Globus pallidus (tissue), 1 donor: ENCODE data around the gene ARID4B.
A peak's percentile ranks its signal among the peaks of the same experiment; 100 is the strongest.
"Not testable (repeated sequence)": the region's sequence is repeated elsewhere in the genome, so short reads cannot be mapped to it uniquely, and the experiment has no call there.

ENCODE experiments used
- DNase-seq: peaks from one replicate; pipeline ENCODE4 v3.0.0-alpha.2; 2015; ENCODE audit warnings: low spot score

Gene ARID4B

DNA sequence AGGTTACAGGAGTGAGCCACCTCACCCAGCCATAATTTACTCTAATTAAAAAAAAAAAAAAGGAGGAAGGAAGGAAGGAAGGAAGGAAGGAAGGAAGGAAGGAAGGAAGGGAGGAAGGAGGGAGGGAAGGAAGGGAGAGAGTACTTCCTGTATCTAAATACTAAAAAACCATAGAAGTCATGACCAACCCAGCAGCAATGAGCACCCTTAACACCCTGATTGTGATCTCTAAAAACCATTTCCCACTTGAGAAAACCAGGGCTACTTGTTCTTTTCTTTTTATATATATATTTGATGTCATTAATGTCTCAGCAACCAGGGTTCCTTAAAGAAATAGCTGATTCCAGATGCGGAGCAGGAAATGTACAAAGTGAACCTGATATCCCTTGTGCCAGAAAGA lies 31.2 kb downstream of the ARID4B start:
- no peak for DNase-seq

DNA sequence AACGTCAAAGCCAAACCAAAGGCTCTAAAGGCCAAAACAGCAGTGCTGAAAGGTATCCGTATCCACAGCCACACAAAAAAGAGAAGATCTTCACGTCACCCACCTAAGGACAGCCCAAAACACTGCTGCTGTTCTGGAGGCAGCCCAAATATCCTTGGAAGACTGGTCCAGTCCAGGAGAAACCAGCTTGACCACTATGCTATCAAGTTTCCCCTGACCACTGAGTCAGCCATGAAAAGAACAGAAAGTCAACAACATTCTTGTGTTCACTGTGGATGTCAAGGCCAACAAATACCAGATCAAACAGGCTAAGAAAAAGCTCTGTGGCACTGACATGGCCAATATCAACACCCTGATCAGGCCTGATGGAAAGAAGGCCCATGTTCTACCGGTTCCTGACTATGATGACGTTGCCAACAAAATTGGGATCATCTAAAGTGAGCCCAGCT lies 32.1 kb downstream of the ARID4B start:
- no peak for DNase-seq

- no peak for DNase-seq
These were observed 34.5 kb downstream of the ARID4B start for GRCh38 chr1:235293322-235293942.

GRCh38 chr1:235292790-235293189 lies 35.2 kb downstream of the ARID4B start:
- no peak for DNase-seq

- no peak for DNase-seq
These were observed 36.3 kb downstream of the ARID4B start for GRCh38 chr1:235291599-235292091.

DNA sequence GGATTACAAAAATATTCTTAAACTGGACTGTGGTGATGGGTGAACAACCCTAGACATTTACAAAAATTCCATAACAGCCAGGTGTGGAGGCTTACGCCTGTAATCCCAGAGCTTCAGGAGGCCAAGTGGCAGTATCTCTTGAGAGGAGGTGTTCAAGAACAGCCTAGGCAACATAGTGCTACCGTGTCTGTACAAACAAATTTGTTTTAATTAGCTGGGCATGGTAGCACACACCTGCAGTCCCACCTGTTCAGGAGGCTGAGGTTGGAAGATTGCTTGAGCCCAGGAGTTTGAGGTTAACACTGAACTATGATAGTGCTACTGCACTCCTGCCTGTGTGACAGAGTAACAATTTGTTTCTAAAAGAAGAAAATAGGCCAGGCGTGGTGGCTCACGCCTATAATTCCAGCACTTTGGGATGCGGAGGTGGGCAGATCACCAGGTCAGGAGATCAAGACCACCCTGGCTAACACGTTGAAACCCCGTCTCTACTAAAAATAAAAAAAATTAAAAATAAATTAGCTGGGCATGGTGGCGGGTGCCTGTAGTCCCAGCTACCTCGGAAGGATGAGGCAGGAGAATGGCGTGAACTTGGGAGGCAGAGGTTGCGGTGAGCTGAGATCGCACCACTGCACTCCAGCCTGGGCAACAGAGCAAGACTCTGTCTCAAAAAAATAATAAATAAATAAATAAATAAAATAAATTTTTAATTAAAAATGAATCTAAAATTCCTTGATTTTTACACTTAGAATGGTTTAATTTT lies 37.1 kb downstream of the ARID4B start:
- DNase-seq = no peak

DNA sequence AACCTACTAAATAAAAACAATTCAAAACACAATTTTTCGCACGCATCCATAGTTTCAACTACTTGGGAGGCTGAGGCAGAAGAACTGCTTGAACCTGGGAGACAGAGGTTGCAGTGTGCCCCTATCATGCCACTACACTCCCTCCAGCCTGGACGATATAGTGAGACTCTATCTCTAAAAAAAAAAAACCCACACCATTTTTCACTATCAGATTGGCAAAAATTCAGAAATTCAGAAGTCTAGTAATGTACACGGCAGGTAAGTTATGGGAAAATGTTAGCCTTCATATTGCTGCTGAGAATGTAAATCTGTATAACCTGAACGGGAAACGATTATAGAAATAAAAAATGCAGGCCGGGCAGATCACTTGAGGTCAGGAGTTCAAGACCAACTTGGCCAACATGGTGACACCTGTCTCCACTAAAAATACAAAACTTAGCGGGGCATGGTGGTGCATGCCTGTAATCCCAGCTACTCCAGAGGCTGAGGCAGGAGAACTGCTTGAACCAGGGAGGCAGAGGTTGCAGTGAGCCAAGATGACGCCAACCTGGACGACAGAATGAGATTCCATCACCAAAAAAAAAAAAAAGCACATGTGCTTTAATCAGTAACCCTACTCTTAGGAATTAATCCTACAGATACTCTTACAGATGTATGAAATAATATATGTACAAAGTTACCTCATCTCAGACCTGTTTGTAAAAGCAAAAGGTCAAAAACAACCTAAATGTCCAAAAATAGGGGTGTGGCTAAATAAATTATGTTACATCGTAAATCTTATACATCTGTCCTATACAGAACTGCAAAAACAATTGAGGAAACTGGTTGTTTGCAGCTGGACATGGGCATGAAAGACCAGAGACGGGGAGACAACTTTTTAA lies 37.9 kb downstream of the ARID4B start:
- DNase-seq = no peak

DNA sequence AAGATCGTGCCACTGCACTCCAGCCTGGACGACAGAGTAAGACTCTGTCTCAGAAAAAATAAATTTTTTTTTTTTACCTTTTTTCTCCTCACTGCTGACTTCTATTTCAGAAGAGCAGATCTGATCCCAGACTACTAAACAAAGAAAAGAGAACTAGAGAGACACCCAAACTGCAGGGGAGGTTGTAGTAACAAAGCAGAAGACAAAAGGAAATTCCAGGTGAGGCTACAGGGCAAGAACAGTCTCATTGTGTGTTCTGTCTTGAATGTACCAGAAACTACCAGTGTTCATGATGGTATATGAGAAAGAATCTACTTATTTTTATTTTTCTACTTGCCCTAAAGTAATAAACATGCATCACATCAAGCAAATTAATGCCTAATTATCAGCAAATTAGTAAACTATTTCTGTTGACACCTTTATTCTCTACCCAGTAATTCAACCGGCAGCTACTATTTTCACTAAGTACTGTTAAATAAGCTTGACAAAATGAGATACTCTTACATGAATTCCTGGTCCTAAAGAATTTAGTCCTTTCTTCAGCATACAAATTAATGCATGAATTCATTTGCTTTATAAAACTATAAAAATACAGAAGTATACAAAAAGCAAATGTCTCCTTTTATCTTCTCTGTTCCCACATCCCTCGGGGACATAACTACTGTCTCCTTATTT lies 40.6 kb downstream of the ARID4B start:
- DNase-seq = no peak

GRCh38 chr1:235286667-235287066 lies 41.3 kb downstream of the ARID4B start:
- DNase-seq = no peak

DNA sequence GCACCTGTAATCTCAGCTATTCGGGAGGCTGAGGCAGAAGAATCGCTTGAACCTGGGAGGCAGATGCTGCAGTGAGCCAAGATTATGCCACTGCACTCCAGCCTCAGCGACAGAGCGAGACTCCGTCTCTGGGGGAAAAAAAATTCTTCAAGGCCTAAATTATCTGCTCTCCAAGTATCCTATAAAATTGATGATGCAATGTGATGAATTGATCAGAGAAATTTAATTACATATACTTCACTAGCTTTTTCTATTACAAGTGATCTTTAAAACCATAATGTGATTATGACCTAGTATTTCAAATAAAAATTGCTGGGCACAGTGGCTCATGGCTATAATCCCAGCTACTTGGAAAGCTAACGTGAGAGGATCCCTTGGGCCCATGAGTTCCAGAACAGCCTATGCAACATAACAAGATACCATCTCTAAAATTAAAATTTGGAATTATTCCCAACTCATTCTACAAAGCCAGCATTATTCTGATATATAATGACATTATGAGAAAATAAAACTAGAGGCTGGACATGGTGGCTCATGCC lies 43.7 kb downstream of the ARID4B start:
- no peak for DNase-seq

GRCh38 chr1:235283636-235284035 lies 44.3 kb downstream of the ARID4B start:
- not testable (repeated sequence) for DNase-seq

GRCh38 chr1:235280467-235280866 lies 47.5 kb downstream of the ARID4B start:
- no peak for DNase-seq

DNA sequence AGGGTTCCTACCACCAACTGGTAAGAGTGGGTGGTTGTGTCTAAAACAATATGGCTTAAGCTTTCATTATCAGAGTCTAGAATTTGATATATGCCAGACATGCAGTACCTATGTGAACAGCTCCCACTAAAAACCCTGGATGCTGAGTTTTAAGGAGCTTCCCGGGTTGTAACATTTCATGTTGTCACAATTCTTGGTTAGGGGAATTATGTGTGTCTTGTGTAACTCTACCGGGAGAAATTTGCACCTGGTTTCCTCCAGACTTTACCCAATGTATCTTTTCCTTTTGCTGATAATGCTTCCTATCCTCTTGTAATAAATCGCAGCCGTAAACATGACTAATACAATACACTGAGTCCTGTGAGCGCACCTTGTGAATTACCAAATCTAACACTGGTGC lies 48.3 kb downstream of the ARID4B start:
- DNase-seq = no peak

DNA sequence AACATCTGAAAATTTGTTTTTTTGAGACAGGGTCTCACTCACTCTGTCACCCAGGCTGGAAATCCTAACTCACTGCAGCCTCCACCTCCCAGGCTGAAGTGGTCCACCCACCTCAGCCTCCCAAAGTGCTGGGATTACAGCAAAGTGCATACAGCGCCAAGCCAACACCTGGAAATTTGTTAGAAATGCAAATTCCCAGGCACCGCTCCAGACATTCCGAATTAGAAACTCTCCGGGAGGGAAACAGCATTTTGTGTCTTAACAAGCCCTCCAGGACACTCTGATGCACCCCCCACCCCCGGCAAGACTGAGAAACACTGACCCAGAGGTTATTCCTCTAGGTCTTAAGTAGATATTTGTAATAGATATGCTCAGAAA lies 49.1 kb downstream of the ARID4B start:
- no peak for DNase-seq

GRCh38 chr1:235278233-235278914 lies 49.6 kb downstream of the ARID4B start:
- no peak for DNase-seq

GRCh38 chr1:235277709-235278108 lies 50.3 kb downstream of the ARID4B start:
- no peak for DNase-seq

GRCh38 chr1:235275836-235276235 lies 52.1 kb downstream of the ARID4B start:
- DNase-seq = no peak

GRCh38 chr1:235275223-235275622 lies 52.8 kb downstream of the ARID4B start:
- DNase-seq = peak; percentile 14

DNA sequence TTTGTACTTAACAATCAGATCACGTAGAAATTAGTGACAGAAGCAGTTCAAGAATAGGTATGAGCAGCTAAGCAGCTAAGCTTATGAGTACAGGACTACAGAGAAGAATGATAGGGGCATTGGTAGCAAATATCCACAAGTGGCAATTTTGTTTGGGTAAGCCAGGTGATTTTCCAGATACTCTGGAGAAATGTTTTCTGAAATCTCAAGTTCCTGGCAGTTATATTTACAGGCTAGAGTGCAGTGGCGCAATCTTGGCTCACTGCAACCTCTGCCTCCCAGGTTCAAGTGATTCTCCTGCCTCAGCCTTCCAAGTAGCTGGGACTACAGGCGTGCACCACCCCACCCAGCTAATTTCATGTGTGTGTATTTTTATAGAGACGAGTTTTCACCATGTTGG lies 55.1 kb downstream of the ARID4B start:
- no peak for DNase-seq

DNA sequence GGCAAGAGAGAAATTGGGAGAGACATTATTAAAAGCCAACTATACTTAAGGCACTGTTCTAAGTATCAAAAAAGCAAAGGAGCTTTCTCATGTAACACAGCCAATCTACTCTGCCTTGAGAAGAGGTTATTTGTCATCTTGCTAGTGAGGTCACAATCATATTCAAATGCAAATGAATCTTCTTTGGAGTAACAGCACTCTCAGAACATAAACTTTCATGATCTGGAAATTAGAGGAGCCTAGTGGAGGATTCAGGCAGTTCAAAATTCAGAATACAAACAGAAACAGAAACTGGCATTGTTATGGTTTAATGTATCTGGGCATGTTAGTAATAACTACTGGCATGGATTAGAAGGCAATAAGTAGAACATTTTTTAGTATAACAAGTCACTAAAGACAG lies 57.4 kb downstream of the ARID4B start:
- DNase-seq = peak; percentile 11

DNA sequence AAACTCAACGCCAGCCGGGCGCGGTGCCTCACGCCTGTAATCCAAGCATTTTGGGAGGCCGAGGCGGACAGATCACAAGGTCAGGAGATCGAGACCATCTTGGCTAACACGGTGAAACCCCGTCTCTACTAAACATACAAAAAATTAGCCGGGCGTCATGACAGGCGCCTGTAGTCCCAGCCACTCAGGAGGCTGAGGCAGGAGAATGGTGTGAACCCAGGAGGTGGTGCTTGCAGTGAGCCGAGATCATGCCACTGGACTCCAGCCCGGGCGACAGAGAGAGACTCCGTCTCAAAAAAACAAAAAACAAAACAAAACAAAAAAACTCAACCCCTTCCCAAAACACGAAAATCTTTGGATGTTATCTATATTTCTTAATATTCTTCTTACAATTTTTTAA lies 58.0 kb downstream of the ARID4B start:
- DNase-seq = not testable (repeated sequence)
